Measurements from ENCODE around the gene HDAC4. TPM values are rescaled to one million over a fixed set of nuclear protein-coding genes. Genes with fewer than 3 reads are reported as not detected.

Gene HDAC4
- total and polyA plus RNA-seq, 2 of the 8 experiments (the other 6 are each of a cell fraction or from before 2014, with no cell fraction given): 15.4 to 31.5 TPM

- TF ChIP-seq KDM4A (IDR thresholded peaks at IDR 0.05; ENCODE audit: low read depth, low read length, severe bottlenecking): no peak
- TF ChIP-seq POU5F1 (IDR thresholded peaks at IDR 0.05; ENCODE audit: low read depth, low read length): no peak
- TF ChIP-seq JUN (IDR thresholded peaks at IDR 0.05; ENCODE audit: low read depth, low read length): no peak
- no peak for TF ChIP-seq EP300 (IDR thresholded peaks at IDR 0.05; ENCODE audit: borderline replicate concordance in 1 of 2, low read depth in 2 of 2, low read length in 2 of 2)
- no peak for TF ChIP-seq SIX5 (IDR thresholded peaks at IDR 0.05; ENCODE audit: low read depth, low read length)
- TF ChIP-seq TCF12 (IDR thresholded peaks at IDR 0.05; ENCODE audit: low read depth, low read length): no peak
Measured at GRCh38 chr2:239306274-239307220, 94.3 kb downstream of the HDAC4 start (continued).

Data from H1 (cell line).